Caco-2 (cell line): Measurements from ENCODE around the gene SF3B5. TPM values are rescaled to one million over a fixed set of nuclear protein-coding genes. Genes with fewer than 3 reads are reported as not detected.

Source experiments
- BruUV-seq: library from RNA; stranded (reverse); fragments of 400-500 nt; replicated peaks from 2 replicates; lab custom pipeline; 2021; lab: Mats Ljungman, UMichigan
- CTCF ChIA-PET: fragments of 300-600 bp; sonication (Branson Sonifier 250); formaldehyde crosslinking; loops from one replicate; lab custom pipeline; 2022; ENCODE audit warnings: antibody characterized with exemption; lab: Charles Lee
- POLR2A ChIA-PET: fragments of 300-600 bp; sonication (Branson Sonifier 250); formaldehyde crosslinking; loops from one replicate; lab custom pipeline; 2022; ENCODE audit warnings: antibody characterized with exemption; lab: Charles Lee
- DNase-seq, 2 experiments: peaks; one replicate each; pipeline versions ENCODE4 v3.0.0 to v3.0.0-alpha.2; 2020 to 2022
- H3K27me3 ChIP-seq: replicated peaks from 2 replicates; pipeline ENCODE4 v1.6.0; 2011; ENCODE audit warnings: low read length; ENCODE audit not compliant: control insufficient read depth, insufficient read depth
- H3K36me3 ChIP-seq: 2 replicates; pipeline ENCODE4 v1.5.1; 2011; ENCODE audit warnings: low read length; ENCODE audit not compliant: control insufficient read depth, insufficient read depth
- H3K4me1 ChIP-seq: fragments of 250-450 bp; sonication (Bioruptor Pico); 2 replicates; pipeline ENCODE4 v1.5.1; 2020; ENCODE audit warnings: mild to moderate bottlenecking
- H3K4me3 ChIP-seq: 2 replicates; pipeline ENCODE4 v1.5.1; 2011; ENCODE audit warnings: low read depth, mild to moderate bottlenecking, control low read depth, low read length
- H3K9me3 ChIP-seq: fragments of 250-450 bp; sonication (Bioruptor Pico); 2 replicates; pipeline ENCODE4 v1.5.1; 2020; ENCODE audit warnings: mild to moderate bottlenecking, moderate library complexity
- H3K27ac Mint-ChIP-seq: one replicate; pipeline ENCODE4 v1.8.0; 2022; ENCODE audit warnings: mixed read lengths; ENCODE audit not compliant: unreplicated experiment
- H3K27me3 Mint-ChIP-seq: one replicate; pipeline ENCODE4 v1.8.0; 2022; ENCODE audit warnings: mixed read lengths; ENCODE audit not compliant: insufficient read depth, unreplicated experiment
- H3K36me3 Mint-ChIP-seq: one replicate; pipeline ENCODE4 v1.8.0; 2022; ENCODE audit warnings: mild to moderate bottlenecking, mixed read lengths; ENCODE audit not compliant: insufficient read depth, unreplicated experiment
- H3K4me1 Mint-ChIP-seq: one replicate; pipeline ENCODE4 v1.8.0; 2022; ENCODE audit warnings: low read depth, mixed read lengths; ENCODE audit not compliant: unreplicated experiment
- H3K4me3 Mint-ChIP-seq: one replicate; pipeline ENCODE4 v1.8.0; 2022; ENCODE audit warnings: mild to moderate bottlenecking, moderate library complexity, mixed read lengths; ENCODE audit not compliant: unreplicated experiment
- H3K9me3 Mint-ChIP-seq: one replicate; pipeline ENCODE4 v1.8.0; 2022; ENCODE audit warnings: mixed read lengths; ENCODE audit not compliant: unreplicated experiment
- CTCF ChIP-seq, 2 experiments: fragments of 200-600 bp in 1 of 2; IDR thresholded peaks; 1 replicate in 1 of 2; 2 replicates in 1 of 2; pipeline versions ENCODE4 v1.5.1 to v1.8.0; 2011 to 2022; ENCODE audit warnings: antibody characterized with exemption in 1 of 2, control low read depth in 1 of 2, inconsistent platforms in 1 of 2, low read depth in 1 of 2, low read length in 1 of 2, mild to moderate bottlenecking in 1 of 2, moderate library complexity in 1 of 2; ENCODE audit not compliant: insufficient read depth in 1 of 2, severe bottlenecking in 1 of 2, unreplicated experiment in 1 of 2
- intact Hi-C: fragments of 100-400 bp; cut with micrococcal nuclease; formaldehyde crosslinking; loops from one replicate; pipeline ENCODE4 v1.10.0; 2022; ENCODE audit not compliant: unreplicated experiment
- total RNA-seq: library from RNA; stranded (reverse); gene quantifications from 2 replicates; pipeline ENCODE4 v1.2.3, GENCODE V29; 2022

SF3B5 gene
- total RNA-seq, 1 experiment from 2014 or later: 84.6 TPM

- no peak for TF ChIP-seq CTCF (IDR thresholded peaks at IDR 0.05; ENCODE audit: insufficient read depth in 1 of 2, low read depth in 1 of 2, low read length in 1 of 2, severe bottlenecking in 1 of 2, unreplicated experiment in 1 of 2)
- ChIA-PET CTCF (no interaction called here), POLR2A (no interaction called here)
- Mint-ChIP-seq H3K36me3 (no peaks in the 10 kb centered on the region), H3K27me3 (no peaks in the 10 kb centered on the region), H3K4me1 (peaks cover 7% of the 10 kb centered on the region), H3K9me3 (no peaks in the 10 kb centered on the region), H3K27ac (no peak overlapping the region), H3K4me3 (no peak overlapping the region)
- Histone ChIP-seq H3K4me1 (peaks cover 8% of the 10 kb centered on the region), H3K4me3 (no peak overlapping the region), H3K27me3 (no peaks in the 10 kb centered on the region), H3K36me3 (no peaks in the 10 kb centered on the region), H3K9me3 (no peaks in the 10 kb centered on the region)
- intact Hi-C loops: no loop called here
- no TSS peak for BruUV-seq
- DNase-seq: no peak
Measured at GRCh38 chr6:144143106-144143505, 47.7 kb upstream of the SF3B5 start.

GRCh38 chr6:144141470-144141869, 46.1 kb upstream of the SF3B5 start:
- Histone ChIP-seq H3K4me1 (no peaks in the 10 kb centered on the region), H3K9me3 (no peaks in the 10 kb centered on the region), H3K27me3 (no peaks in the 10 kb centered on the region), H3K4me3 (no peak overlapping the region), H3K36me3 (no peaks in the 10 kb centered on the region)
- no peak for DNase-seq
- intact Hi-C loops: no loop called here
- Mint-ChIP-seq H3K4me1 (no peaks in the 10 kb centered on the region), H3K36me3 (no peaks in the 10 kb centered on the region), H3K27ac (no peak overlapping the region), H3K27me3 (no peaks in the 10 kb centered on the region), H3K4me3 (no peak overlapping the region), H3K9me3 (no peaks in the 10 kb centered on the region)
- ChIA-PET POLR2A (no interaction called here), CTCF (no interaction called here)
- TF ChIP-seq CTCF (IDR thresholded peaks at IDR 0.05; ENCODE audit: insufficient read depth in 1 of 2, low read depth in 1 of 2, low read length in 1 of 2, severe bottlenecking in 1 of 2, unreplicated experiment in 1 of 2): no peak
- no TSS peak for BruUV-seq

- no peaks in the 10 kb centered on the region for H3K4me1 Mint-ChIP-seq
- Histone ChIP-seq H3K4me3 (no peak overlapping the region), H3K4me1 (no peaks in the 10 kb centered on the region), H3K36me3 (no peaks in the 10 kb centered on the region), H3K9me3 (no peaks in the 10 kb centered on the region), H3K27me3 (no peaks in the 10 kb centered on the region)
- no TSS peak for BruUV-seq
- DNase-seq: no peak
- no peak overlapping the region for H3K4me3 Mint-ChIP-seq
- no peaks in the 10 kb centered on the region for H3K9me3 Mint-ChIP-seq
- H3K27me3 Mint-ChIP-seq: no peaks in the 10 kb centered on the region
- intact Hi-C loops: no loop called here
- no peaks in the 10 kb centered on the region for H3K36me3 Mint-ChIP-seq
- no peak for TF ChIP-seq CTCF (IDR thresholded peaks at IDR 0.05; ENCODE audit: insufficient read depth in 1 of 2, low read depth in 1 of 2, low read length in 1 of 2, severe bottlenecking in 1 of 2, unreplicated experiment in 1 of 2)
- H3K27ac Mint-ChIP-seq: no peak overlapping the region
- ChIA-PET CTCF (no interaction called here), POLR2A (no interaction called here)
Measured at GRCh38 chr6:144140867-144141266, 45.5 kb upstream of the SF3B5 start.
